Loucy (cell line): ENCODE measurements around the gene CLIC6.

Experiments
- CTCF ChIP-seq: fragments of 200-600 bp; sonication (generic); conservative IDR thresholded peaks from 2 replicates; pipeline ENCODE4 v1.5.1; 2014; ENCODE audit warnings: mild to moderate bottlenecking, antibody characterized with exemption, low read length
- EZH2phosphoT487 ChIP-seq: fragments of 200-600 bp; IDR thresholded peaks from 2 replicates; pipeline ENCODE4 v1.6.1; 2018; ENCODE audit warnings: antibody characterized with exemption, mild to moderate bottlenecking, moderate library complexity, borderline replicate concordance

GRCh38 chr21:34647555-34647954 lies 21.2 kb upstream of the CLIC6 start:
- TF ChIP-seq CTCF (no peak), EZH2phosphoT487 (no peak)
